Measurements from ENCODE around the gene BCAT1.
"Not testable (repeated sequence)": the region's sequence is repeated elsewhere in the genome, so short reads cannot be mapped to it uniquely, and the experiment has no call there.

BCAT1 gene

GRCh38 chr12:24896171-24896570, 52.7 kb downstream of the BCAT1 start:
- no peak for DNase-seq

- no peak for DNase-seq
Measured at GRCh38 chr12:24895612-24896011, 53.3 kb downstream of the BCAT1 start.

- no peak for DNase-seq
Measured at GRCh38 chr12:24894879-24895278, 54.0 kb downstream of the BCAT1 start.

GRCh38 chr12:24890048-24890803, 58.7 kb downstream of the BCAT1 start:
- no peak for DNase-seq

- DNase-seq: no peak
Measured at GRCh38 chr12:24889411-24889810, 59.5 kb downstream of the BCAT1 start.

GRCh38 chr12:24888813-24889212, 60.1 kb downstream of the BCAT1 start:
- DNase-seq: no peak

- DNase-seq: no peak
Measured at GRCh38 chr12:24884911-24885310, 64.0 kb downstream of the BCAT1 start.

GRCh38 chr12:24881724-24882371, 67.1 kb downstream of the BCAT1 start:
- no peak for DNase-seq

- DNase-seq: no peak
Measured at GRCh38 chr12:24881227-24881626, 67.7 kb downstream of the BCAT1 start.

GRCh38 chr12:24880732-24881131, 68.2 kb downstream of the BCAT1 start:
- DNase-seq: no peak

GRCh38 chr12:24879644-24880043, 69.3 kb downstream of the BCAT1 start:
- DNase-seq: no peak

GRCh38 chr12:24875014-24875413, 73.9 kb downstream of the BCAT1 start:
- DNase-seq: no peak

- no peak for DNase-seq
Measured at GRCh38 chr12:24872211-24872610, 76.7 kb downstream of the BCAT1 start.

- not testable (repeated sequence) for DNase-seq
Measured at GRCh38 chr12:24866139-24866538, 82.8 kb downstream of the BCAT1 start.

- peak; percentile 7 for DNase-seq
Measured at GRCh38 chr12:24864796-24865125, 84.1 kb downstream of the BCAT1 start.

- peak; percentile 95 for DNase-seq
Measured at GRCh38 chr12:24861766-24862540, 86.9 kb downstream of the BCAT1 start.

- peak; percentile 64 for DNase-seq
Measured at GRCh38 chr12:24860546-24860945, 88.4 kb downstream of the BCAT1 start.

GRCh38 chr12:24856541-24856940, 92.4 kb downstream of the BCAT1 start:
- no peak for DNase-seq

GRCh38 chr12:24854908-24855307, 94.0 kb downstream of the BCAT1 start:
- DNase-seq: no peak

- DNase-seq: no peak
Measured at GRCh38 chr12:24854017-24854416, 94.9 kb downstream of the BCAT1 start.

- DNase-seq: peak; percentile 55
Measured at GRCh38 chr12:24853588-24853987, 95.3 kb downstream of the BCAT1 start.

- no peak for DNase-seq
Measured at GRCh38 chr12:24853094-24853493, 95.8 kb downstream of the BCAT1 start.

- no peak for DNase-seq
Measured at GRCh38 chr12:24852420-24852819, 96.5 kb downstream of the BCAT1 start.

- DNase-seq: not testable (repeated sequence)
Measured at GRCh38 chr12:24851883-24852282, 97.0 kb downstream of the BCAT1 start.

Measured in NCI-H226 (cell line).